Calu3 (cell line): Measurements from ENCODE around the gene SIAH1. TPM values are rescaled to one million over a fixed set of nuclear protein-coding genes. Genes with fewer than 3 reads are reported as not detected.
A peak's percentile ranks its signal among the peaks of the same experiment; 100 is the strongest.
"Not testable (repeated sequence)": the region's sequence is repeated elsewhere in the genome, so short reads cannot be mapped to it uniquely, and the experiment has no call there.

Experiments used
- BruUV-seq: library from RNA; stranded (reverse); fragments of 400-500 nt; replicated peaks from 2 replicates; lab custom pipeline; 2021; lab: Mats Ljungman, UMichigan
- CTCF ChIA-PET: fragments of 300-600 bp; sonication (Branson Sonifier 250); formaldehyde crosslinking; loops from one replicate; lab custom pipeline; 2022; ENCODE audit warnings: antibody characterized with exemption; lab: Charles Lee
- DNase-seq: peaks from one replicate; pipeline ENCODE4 v3.0.0; 2022
- H3K27ac Mint-ChIP-seq: one replicate; pipeline ENCODE4 v1.8.0; 2022; ENCODE audit warnings: mixed read lengths; ENCODE audit not compliant: unreplicated experiment
- H3K27me3 Mint-ChIP-seq: one replicate; pipeline ENCODE4 v1.8.0; 2022; ENCODE audit warnings: mixed read lengths; ENCODE audit not compliant: unreplicated experiment
- H3K36me3 Mint-ChIP-seq: one replicate; pipeline ENCODE4 v1.8.0; 2022; ENCODE audit warnings: mild to moderate bottlenecking, moderate library complexity, mixed read lengths; ENCODE audit not compliant: insufficient read depth, unreplicated experiment
- H3K4me1 Mint-ChIP-seq: one replicate; pipeline ENCODE4 v1.8.0; 2022; ENCODE audit warnings: mild to moderate bottlenecking, low read depth, mixed read lengths; ENCODE audit not compliant: unreplicated experiment
- H3K4me3 Mint-ChIP-seq: one replicate; pipeline ENCODE4 v1.8.0; 2022; ENCODE audit warnings: mild to moderate bottlenecking, low read depth, moderate library complexity, mixed read lengths; ENCODE audit not compliant: unreplicated experiment
- H3K9me3 Mint-ChIP-seq: one replicate; pipeline ENCODE4 v1.8.0; 2022; ENCODE audit warnings: low read depth, mixed read lengths; ENCODE audit not compliant: unreplicated experiment
- intact Hi-C: fragments of 100-400 bp; cut with micrococcal nuclease; formaldehyde crosslinking; loops from one replicate; pipeline ENCODE4 v1.10.0; 2022; ENCODE audit not compliant: unreplicated experiment
- total RNA-seq: library from RNA; stranded (reverse); gene quantifications from 2 replicates; pipeline ENCODE4 v1.2.3, GENCODE V29; 2022
- TF ChIP-seq, protein P1 (sequence below): fragments of 200-600 bp; IDR thresholded peaks from one replicate; pipeline ENCODE4 v1.8.0; 2022; ENCODE audit warnings: antibody characterized with exemption; ENCODE audit not compliant: unreplicated experiment

Gene SIAH1
- total RNA-seq, 1 experiment from 2014 or later, result 32.3 TPM

DNA sequence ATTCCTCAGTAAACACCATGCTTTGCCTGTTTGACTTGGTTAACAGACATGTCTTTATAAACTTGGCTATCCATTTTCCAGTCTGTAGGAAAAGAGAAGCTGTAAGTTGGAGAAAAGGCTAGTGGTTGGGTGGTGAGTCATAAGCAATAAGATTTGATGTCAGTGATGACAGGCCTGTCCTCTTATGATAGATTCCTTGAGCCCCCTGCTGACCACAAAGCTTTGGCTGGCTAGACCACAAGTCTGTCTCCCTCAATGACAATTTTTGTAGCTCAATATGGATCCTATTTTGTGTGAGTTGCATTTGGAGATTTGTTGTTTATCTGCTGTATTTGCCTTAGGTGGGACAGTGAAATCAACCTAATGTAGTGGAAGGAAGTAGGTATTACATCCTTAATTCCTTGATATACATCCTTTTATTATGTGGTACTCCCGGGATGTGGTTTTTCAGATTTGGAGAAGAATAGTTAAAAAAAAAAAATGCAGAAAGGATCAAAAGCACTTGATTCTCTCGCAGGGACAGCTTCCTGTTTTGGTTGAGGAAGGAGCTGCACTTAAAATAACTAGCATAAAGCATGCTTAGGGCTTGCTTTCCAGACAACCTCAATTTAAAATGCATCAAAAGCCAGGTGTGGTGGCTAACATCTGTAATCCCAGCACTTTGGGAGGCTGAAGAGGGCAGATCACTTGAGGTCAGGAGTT is 67.4 kb downstream of the SIAH1 start:
- no TSS peak for BruUV-seq
- no peak overlapping the region for H3K27ac Mint-ChIP-seq
- TF ChIP-seq, protein P1, sequence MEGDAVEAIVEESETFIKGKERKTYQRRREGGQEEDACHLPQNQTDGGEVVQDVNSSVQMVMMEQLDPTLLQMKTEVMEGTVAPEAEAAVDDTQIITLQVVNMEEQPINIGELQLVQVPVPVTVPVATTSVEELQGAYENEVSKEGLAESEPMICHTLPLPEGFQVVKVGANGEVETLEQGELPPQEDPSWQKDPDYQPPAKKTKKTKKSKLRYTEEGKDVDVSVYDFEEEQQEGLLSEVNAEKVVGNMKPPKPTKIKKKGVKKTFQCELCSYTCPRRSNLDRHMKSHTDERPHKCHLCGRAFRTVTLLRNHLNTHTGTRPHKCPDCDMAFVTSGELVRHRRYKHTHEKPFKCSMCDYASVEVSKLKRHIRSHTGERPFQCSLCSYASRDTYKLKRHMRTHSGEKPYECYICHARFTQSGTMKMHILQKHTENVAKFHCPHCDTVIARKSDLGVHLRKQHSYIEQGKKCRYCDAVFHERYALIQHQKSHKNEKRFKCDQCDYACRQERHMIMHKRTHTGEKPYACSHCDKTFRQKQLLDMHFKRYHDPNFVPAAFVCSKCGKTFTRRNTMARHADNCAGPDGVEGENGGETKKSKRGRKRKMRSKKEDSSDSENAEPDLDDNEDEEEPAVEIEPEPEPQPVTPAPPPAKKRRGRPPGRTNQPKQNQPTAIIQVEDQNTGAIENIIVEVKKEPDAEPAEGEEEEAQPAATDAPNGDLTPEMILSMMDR, result no peak
- H3K36me3 Mint-ChIP-seq, result peaks cover 20% of the 10 kb centered on the region
- no peaks in the 10 kb centered on the region for H3K27me3 Mint-ChIP-seq
- no peaks in the 10 kb centered on the region for H3K4me1 Mint-ChIP-seq
- peak; percentile 17 for DNase-seq
- intact Hi-C loops, result no loop called here
- no peaks in the 10 kb centered on the region for H3K9me3 Mint-ChIP-seq
- no peak overlapping the region for H3K4me3 Mint-ChIP-seq
- CTCF ChIA-PET, result interaction anchor here (0.7 to 1.3 kb wide), 5 partner anchors 18 to 233 kb away, joined by 3 to 5 read pairs (median 3); no protein-coding TSS in a partner anchor

GRCh38 chr16:48317026-48317425 is 68.2 kb downstream of the SIAH1 start:
- TF ChIP-seq, protein P1, result no peak
- intact Hi-C loops, result no loop called here
- H3K27me3 Mint-ChIP-seq, result no peaks in the 10 kb centered on the region
- H3K4me3 Mint-ChIP-seq, result no peak overlapping the region
- no TSS peak for BruUV-seq
- CTCF ChIA-PET, result interaction anchor here (0.7 to 1.3 kb wide), 3 partner anchors 49 to 233 kb away, joined by 3 to 5 read pairs (median 4); no protein-coding TSS in a partner anchor
- no peaks in the 10 kb centered on the region for H3K4me1 Mint-ChIP-seq
- no peaks in the 10 kb centered on the region for H3K9me3 Mint-ChIP-seq
- peaks cover 20% of the 10 kb centered on the region for H3K36me3 Mint-ChIP-seq
- H3K27ac Mint-ChIP-seq, result no peak overlapping the region
- no peak for DNase-seq

DNA sequence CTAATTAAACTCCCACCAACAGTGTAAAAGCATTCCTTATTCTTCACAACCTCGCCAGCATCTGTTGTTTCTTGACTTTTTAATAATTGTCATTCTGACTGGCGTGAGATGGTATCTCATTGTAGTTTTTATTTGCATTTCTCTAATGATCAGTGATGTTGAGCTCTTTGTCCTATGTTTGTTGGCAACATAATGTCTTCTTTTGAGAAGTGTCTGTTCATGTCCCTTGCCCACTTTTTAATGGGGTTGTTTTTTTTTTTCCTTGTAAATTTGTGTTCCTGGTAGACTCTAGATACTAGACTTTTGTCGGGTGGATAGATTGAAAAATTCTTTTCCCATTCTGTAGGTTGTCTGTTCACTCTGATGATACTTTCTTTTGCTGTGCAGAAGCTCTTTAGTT is 71.3 kb downstream of the SIAH1 start:
- H3K27ac Mint-ChIP-seq, intact Hi-C loops, H3K9me3 Mint-ChIP-seq, DNase-seq, H3K27me3 Mint-ChIP-seq, H3K4me1 Mint-ChIP-seq, BruUV-seq, H3K4me3 Mint-ChIP-seq: not testable (repeated sequence)
- CTCF ChIA-PET, result interaction anchor here (0.6 kb wide), 1 partner anchor 428 kb away, joined by 4 read pairs; no protein-coding TSS in a partner anchor
- H3K36me3 Mint-ChIP-seq, result peaks cover 16% of the 10 kb centered on the region

DNA sequence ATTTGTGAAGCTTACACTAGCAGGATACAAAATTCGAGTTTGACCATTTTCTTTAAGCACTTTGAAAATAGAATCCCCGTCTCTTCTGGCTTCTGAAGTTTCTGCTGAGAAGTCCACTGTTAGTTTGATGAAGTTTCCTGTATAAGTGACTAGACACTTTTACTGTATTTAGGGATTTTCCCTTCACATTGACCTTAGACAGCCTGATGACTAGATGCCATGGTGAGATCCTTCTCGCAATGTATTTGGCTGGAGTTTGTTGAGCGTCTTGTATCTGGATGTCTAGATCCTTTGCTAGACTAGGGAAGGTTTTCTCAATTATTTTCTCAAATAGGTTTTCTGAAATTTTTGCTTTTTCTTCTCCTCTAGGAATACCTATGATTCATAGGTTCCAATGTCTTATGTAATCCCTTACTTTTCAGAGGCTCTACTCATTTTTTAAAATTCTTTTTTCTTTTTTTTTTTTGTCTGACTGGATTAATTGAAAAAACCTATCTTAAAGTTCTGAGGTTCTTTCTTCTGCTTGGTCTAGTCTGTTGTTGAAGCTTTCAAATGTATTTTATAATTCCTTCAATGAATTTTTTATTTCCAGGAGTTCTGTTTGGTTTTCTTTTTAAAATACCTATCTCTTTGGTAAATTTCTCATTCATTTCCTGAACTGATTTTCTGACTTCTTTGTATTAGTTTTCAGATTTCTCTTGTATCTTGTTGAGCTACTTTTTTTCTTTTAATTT is 74.1 kb downstream of the SIAH1 start:
- H3K9me3 Mint-ChIP-seq, result peaks cover 5% of the 10 kb centered on the region
- CTCF ChIA-PET, result interaction anchor here (0.7 to 1.4 kb wide), 2 partner anchors 9 to 15 kb away, joined by 3 read pairs; no protein-coding TSS in a partner anchor
- BruUV-seq, result no TSS peak
- no peaks in the 10 kb centered on the region for H3K27me3 Mint-ChIP-seq
- no peaks in the 10 kb centered on the region for H3K4me1 Mint-ChIP-seq
- TF ChIP-seq, protein P1, result no peak
- DNase-seq, result no peak
- no peak overlapping the region for H3K27ac Mint-ChIP-seq
- H3K36me3 Mint-ChIP-seq, result peaks cover 13% of the 10 kb centered on the region
- intact Hi-C loops, result no loop called here
- no peak overlapping the region for H3K4me3 Mint-ChIP-seq

Other genes with a start within 250 kb of the SIAH1 start
- gene ABCC12, start 229.4 kb downstream of the SIAH1 start, total RNA-seq, result not detected in 2 replicates
- 83.3 and 86.9 TPM in 2 replicates for gene LONP2, start 141.1 kb downstream of the SIAH1 start, total RNA-seq
- gene ABCC11, start 137.9 kb downstream of the SIAH1 start, total RNA-seq, result 0.26 and 0.56 TPM in 2 replicates
- gene N4BP1, start 224.8 kb upstream of the SIAH1 start, total RNA-seq, result 41.4 and 52.5 TPM in 2 replicates